D721Med (cell line): Measurements from ENCODE around the gene TMEM52.

Experiments
- DNase-seq: peaks from one replicate; pipeline ENCODE4 v3.0.0; 2011; ENCODE audit warnings: low spot score; ENCODE audit not compliant: insufficient read length
- FAIRE-seq: peaks from 2 replicates; lab custom pipeline; 2011; peaks lifted over from hg19 to GRCh38; lab: Jason Lieb, UNC
- TF ChIP-seq, protein P1 (sequence below): IDR thresholded peaks from 2 replicates; pipeline ENCODE4 v1.5.1; 2012; ENCODE audit warnings: mild to moderate bottlenecking, control low read depth; ENCODE audit not compliant: insufficient read depth; ENCODE audit errors: missing control alignments

The TMEM52 gene

DNA sequence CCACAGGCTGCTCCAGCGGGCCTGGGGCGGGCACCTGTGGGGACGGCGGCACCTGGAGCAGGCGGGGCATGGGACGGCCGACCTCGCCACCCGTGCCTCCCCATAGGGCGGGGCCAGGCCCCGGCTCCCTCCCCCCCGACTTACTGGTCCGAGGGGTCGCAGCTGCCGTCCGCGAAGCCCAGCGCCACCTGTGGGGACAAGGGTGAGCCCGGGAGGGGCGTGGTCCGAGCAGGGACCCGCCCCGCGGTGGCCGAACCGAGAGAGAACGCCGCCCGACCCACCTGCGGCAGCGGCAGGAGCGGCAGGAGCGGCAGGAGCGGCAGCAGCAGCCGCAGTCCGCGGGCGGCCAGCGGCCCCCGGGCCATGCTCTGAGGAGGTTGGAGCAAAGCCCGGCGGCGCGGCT, at the start of gene TMEM52:
TSS of gene TMEM52 (minus strand) at position 379 of the 403 bp plus-strand sequence. CDS start at position 365, 14 bp downstream.
- TF ChIP-seq, protein P1, sequence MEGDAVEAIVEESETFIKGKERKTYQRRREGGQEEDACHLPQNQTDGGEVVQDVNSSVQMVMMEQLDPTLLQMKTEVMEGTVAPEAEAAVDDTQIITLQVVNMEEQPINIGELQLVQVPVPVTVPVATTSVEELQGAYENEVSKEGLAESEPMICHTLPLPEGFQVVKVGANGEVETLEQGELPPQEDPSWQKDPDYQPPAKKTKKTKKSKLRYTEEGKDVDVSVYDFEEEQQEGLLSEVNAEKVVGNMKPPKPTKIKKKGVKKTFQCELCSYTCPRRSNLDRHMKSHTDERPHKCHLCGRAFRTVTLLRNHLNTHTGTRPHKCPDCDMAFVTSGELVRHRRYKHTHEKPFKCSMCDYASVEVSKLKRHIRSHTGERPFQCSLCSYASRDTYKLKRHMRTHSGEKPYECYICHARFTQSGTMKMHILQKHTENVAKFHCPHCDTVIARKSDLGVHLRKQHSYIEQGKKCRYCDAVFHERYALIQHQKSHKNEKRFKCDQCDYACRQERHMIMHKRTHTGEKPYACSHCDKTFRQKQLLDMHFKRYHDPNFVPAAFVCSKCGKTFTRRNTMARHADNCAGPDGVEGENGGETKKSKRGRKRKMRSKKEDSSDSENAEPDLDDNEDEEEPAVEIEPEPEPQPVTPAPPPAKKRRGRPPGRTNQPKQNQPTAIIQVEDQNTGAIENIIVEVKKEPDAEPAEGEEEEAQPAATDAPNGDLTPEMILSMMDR: no peak
- FAIRE-seq (no peak), DNase-seq (no peak)

DNA sequence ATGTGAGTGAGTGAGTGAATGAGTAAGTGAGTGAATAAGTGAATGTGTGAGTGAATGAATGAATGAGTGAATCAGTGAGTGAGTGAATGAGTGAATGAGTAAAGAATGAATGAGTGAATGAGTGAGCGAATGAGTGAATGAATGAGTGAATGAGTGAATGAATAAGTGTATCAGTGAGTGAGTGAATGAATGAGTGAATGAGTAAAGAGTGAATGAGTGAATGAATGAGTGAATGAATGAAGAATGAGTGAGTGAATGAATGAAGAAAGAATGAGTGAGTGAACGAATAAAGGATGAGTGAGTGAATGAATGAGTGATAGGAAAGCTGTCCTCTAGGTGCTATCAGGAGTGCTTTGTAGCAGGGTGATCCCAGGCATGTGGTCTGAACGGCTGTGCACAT, 48.8 kb upstream of the TMEM52 start:
- DNase-seq (no peak), FAIRE-seq (no peak)
- TF ChIP-seq, protein P1: no peak

DNA sequence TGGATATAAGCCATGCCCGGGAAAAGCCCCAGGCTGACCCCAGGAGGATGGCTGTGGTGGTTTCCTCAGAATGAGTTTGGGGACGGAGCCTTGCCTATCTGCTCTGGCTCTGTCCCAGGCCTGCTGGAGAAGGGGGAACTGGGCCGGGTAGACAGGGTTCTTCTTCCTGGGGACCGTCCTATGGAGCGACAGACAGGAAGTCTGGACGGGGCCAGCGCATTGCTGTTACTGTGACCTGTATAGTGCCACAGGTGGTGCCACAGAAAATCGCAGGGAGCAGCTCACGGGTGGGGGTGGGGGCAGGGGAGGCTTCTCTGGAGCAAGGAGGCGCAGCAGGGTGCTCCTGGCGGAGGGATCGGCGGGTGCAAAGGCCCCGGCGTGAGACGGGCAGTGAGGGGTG, 48.1 kb upstream of the TMEM52 start:
- no peak for DNase-seq
- TF ChIP-seq, protein P1: no peak
- no peak for FAIRE-seq

DNA sequence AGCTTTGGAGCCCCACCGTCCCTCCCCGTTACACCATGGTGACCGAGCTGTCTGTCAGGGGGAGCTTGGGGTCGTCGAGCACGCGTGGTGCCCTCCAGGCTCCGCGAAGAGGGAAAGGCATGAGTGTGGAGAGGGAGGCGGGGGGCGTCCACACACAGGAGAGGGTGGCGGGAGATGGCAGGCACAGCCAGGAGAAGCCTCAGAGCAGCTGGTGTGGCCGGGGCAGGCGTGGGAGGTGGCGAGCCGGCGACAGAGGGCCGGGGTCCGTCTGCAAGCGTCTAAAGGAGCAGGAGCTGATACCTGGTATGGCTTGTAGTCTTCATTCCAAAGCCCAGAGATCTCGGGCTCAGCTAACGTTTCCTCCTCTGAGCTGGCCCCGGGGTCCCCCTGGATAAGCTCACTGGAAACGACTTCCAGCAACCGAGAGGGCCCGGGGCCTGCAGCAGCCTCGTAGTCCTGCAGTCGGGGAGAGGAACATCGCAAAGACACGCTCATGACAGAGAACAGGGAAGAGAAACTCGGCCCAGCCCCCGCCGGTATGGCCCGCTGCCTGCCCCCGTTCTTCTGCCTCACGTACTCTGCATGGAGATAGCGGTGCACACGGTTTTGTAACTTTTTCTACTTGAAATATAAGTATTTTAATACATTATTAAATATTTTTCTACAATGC, 47.1 kb upstream of the TMEM52 start:
- DNase-seq (no peak), FAIRE-seq (no peak)
- TF ChIP-seq, protein P1: no peak

DNA sequence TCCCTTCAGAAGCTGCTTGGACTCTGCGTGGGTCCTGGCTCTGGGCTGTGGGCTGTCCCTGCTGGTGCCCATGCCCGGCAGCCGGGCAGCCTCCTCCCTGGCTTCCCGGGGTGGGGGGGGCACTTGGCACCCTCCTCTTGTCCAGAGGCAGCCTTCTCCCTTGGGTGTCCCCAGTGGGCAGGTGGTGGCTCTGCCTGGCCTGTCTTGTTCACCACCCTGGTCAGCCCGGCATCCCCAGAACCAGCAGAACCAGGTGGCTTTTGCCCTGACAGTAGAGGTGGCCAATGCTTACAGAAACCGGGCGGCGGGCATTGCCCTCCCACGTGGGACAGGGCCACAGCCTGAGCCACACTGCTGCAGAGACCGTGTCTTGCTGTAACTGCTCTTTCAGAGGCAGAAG, 46.5 kb upstream of the TMEM52 start:
- TF ChIP-seq, protein P1: no peak
- no peak for FAIRE-seq
- no peak for DNase-seq

DNA sequence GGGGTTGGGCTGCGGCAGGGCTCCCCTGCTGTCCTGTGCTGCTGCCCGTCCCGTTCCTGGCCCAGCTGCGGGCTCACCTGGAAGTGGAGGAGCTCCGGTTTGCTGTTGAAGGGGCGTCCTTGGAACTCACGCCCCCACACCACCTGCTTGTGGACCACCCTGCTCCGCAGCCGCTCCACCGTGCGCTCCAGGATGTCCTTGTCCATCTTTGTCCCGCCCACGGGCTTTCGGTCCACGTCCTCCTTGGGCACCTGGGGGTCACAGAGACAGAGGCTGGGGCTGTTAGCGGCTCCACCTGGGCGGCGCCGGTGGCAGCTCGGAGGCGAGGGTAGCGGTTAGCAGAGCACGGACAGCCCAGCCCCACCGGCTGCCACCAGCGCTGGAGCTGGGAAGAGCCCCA, 45.7 kb upstream of the TMEM52 start:
- FAIRE-seq: no peak
- DNase-seq: no peak
- TF ChIP-seq, protein P1: no peak

DNA sequence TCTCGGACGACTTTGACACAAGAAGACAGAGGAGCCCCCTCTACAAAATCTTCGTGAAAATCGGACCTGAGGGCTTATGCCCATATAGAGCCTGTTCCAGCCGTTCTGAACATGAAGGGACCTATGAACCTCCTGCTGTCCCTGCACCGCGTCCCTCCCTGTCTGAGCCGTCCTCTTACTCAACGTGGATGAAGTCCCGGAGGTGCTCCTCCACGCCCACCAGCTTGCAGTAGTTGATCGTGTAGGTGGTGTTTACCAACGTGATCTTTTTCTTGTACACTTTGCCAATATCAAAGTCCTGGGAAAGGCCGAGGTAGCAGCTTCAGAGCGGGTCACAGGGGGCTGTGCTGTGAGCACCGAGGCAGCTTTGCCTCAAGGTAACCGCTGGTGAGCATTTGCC, 44.5 kb upstream of the TMEM52 start:
- FAIRE-seq (no peak), DNase-seq (no peak)
- TF ChIP-seq, protein P1: no peak
